GM08714 (cell line): ENCODE results near the gene MED1.
A peak's percentile ranks its signal among the peaks of the same experiment; 100 is the strongest.
"Not testable (repeated sequence)": the region's sequence is repeated elsewhere in the genome, so short reads cannot be mapped to it uniquely, and the experiment has no call there.

Source experiments
- H3K4me3 ChIP-seq: fragments of 200-500 bp; sonication (Bioruptor generic); 2 replicates; pipeline ENCODE4 v1.5.1; 2014; ENCODE audit warnings: mild to moderate bottlenecking, low read length, inconsistent platforms
- ZNF274 ChIP-seq: IDR thresholded peaks from 2 replicates; pipeline ENCODE4 v1.6.1; 2012; ENCODE audit warnings: mild to moderate bottlenecking, low read depth, low read length

MED1 gene

GRCh38 chr17:39461113-39461925 lies 10.3 kb upstream of the MED1 start, which contains the start of gene CDK12:
Gene CDK12 (plus strand): TSS chr17:39461486. CDS start chr17:39462072, 586 bp downstream.
- TF ChIP-seq ZNF274, result no peak
- H3K4me3 ChIP-seq, result peak within 1 kb of the TSS; percentile 94

GRCh38 chr17:39455919-39456318 lies 4.9 kb upstream of the MED1 start:
- TF ChIP-seq ZNF274, result no peak

GRCh38 chr17:39450051-39450450 lies 1.0 kb downstream of the MED1 start:
- peak overlapping the region; percentile 98 for H3K4me3 ChIP-seq
- TF ChIP-seq ZNF274, result no peak

More at GRCh38 chr17:39455919-39456318, 4.9 kb upstream of the MED1 start:
- H3K4me3 ChIP-seq, result no peak overlapping the region

GRCh38 chr17:39447561-39447960 lies 3.5 kb downstream of the MED1 start:
- no peak for TF ChIP-seq ZNF274
- no peak overlapping the region for H3K4me3 ChIP-seq

GRCh38 chr17:39443326-39443725 lies 7.7 kb downstream of the MED1 start:
- H3K4me3 ChIP-seq, result no peak overlapping the region
- no peak for TF ChIP-seq ZNF274

GRCh38 chr17:39439868-39440267 lies 11.2 kb downstream of the MED1 start:
- H3K4me3 ChIP-seq, result not testable (repeated sequence)

GRCh38 chr17:39429600-39429999 lies 21.5 kb downstream of the MED1 start:
- TF ChIP-seq ZNF274, result no peak
- no peak overlapping the region for H3K4me3 ChIP-seq

- TF ChIP-seq ZNF274, result no peak
- no peak overlapping the region for H3K4me3 ChIP-seq
These were observed 34.9 kb downstream of the MED1 start for GRCh38 chr17:39416141-39416540.

- no peak overlapping the region for H3K4me3 ChIP-seq
- TF ChIP-seq ZNF274, result no peak
These were observed 40.8 kb downstream of the MED1 start for GRCh38 chr17:39410279-39410678.

GRCh38 chr17:39408360-39408759 lies 42.7 kb downstream of the MED1 start:
- H3K4me3 ChIP-seq, result no peak overlapping the region
- TF ChIP-seq ZNF274, result no peak

- H3K4me3 ChIP-seq, result no peak overlapping the region
- no peak for TF ChIP-seq ZNF274
These were observed 44.1 kb downstream of the MED1 start for GRCh38 chr17:39406951-39407350.

GRCh38 chr17:39405436-39405835 lies 45.6 kb downstream of the MED1 start:
- no peak for TF ChIP-seq ZNF274
- no peak overlapping the region for H3K4me3 ChIP-seq

- H3K4me3 ChIP-seq, result no peak overlapping the region
- TF ChIP-seq ZNF274, result no peak
These were observed 46.3 kb downstream of the MED1 start for GRCh38 chr17:39404542-39405378.

GRCh38 chr17:39402890-39403605 lies 48.0 kb downstream of the MED1 start:
- no peak for TF ChIP-seq ZNF274
- H3K4me3 ChIP-seq, result no peak overlapping the region

GRCh38 chr17:39402244-39402889 lies 48.7 kb downstream of the MED1 start:
- H3K4me3 ChIP-seq, result peak overlapping the region; percentile 88
- TF ChIP-seq ZNF274, result no peak
